K562 (cell line): Measurements from ENCODE around the gene GPN3. TPM values are rescaled to one million over a fixed set of nuclear protein-coding genes. Genes with fewer than 3 reads are reported as not detected.

ENCODE experiments used
- ATAC-seq: fragments of 200-7000 bp; cut with Tn5 transposase; 3 replicates; pipeline ENCODE4 v1.9.1; 2020; ENCODE audit warnings: moderate library complexity
- BruUV-seq: library from RNA; stranded (reverse); fragments of 400-500 nt; replicated peaks from 2 replicates; lab custom pipeline; 2021; lab: Mats Ljungman, UMichigan
- CTCF ChIA-PET: fragments of 300-600 bp; formaldehyde crosslinking; extraction: SDS; loops from one replicate; lab custom pipeline; 2021; ENCODE audit warnings: low intra/inter-chr PET ratio; lab: Yijun Ruan, JAX
- POLR2A ChIA-PET: fragments of 300-600, 350-650 bp; sonication (Branson Sonifier 250); formaldehyde crosslinking; extraction: SDS; loops from one replicate; lab custom pipeline; 2021; ENCODE audit warnings: antibody characterized with exemption, inconsistent platforms; lab: Yijun Ruan, JAX
- DNase-seq, 4 experiments: peaks; one replicate each; pipeline versions ENCODE4 v3.0.0 to v3.0.0-alpha.2; 2011 to 2018; ENCODE audit warnings: low spot score in 3 of 4, mixed read lengths in 3 of 4; ENCODE audit errors: extremely low read depth in 1 of 4
- FAIRE-seq: peaks from 2 replicates; lab custom pipeline; 2011; peaks lifted over from hg19 to GRCh38; lab: Jason Lieb, UNC
- H2AFZ ChIP-seq: 2 replicates; pipeline ENCODE4 v1.6.0; 2011; ENCODE audit warnings: low read depth, low read length, control low read depth, inconsistent platforms
- H3K27ac ChIP-seq: fragments of 200-600 bp; 3 replicates; pipeline ENCODE4 v1.8.0; 2011; ENCODE audit warnings: low read depth, mild to moderate bottlenecking, control low read depth, inconsistent platforms, low read length, moderate library complexity, mixed read lengths; ENCODE audit errors: extremely low read depth
- H3K27me3 ChIP-seq, 2 experiments: fragments of 300-600 bp in 1 of 2; 2 replicates in 1 of 2; 3 replicates in 1 of 2; pipeline versions ENCODE4 v1.6.0 to v1.8.0; 2011; ENCODE audit warnings: inconsistent platforms in 2 of 2, low read length in 2 of 2, mild to moderate bottlenecking in 1 of 2, mixed read lengths in 1 of 2, moderate library complexity in 1 of 2; ENCODE audit not compliant: control insufficient read depth in 2 of 2, insufficient read depth in 2 of 2
- H3K36me3 ChIP-seq: fragments of 300-600 bp; 3 replicates; pipeline ENCODE4 v1.8.0; 2011; ENCODE audit warnings: mild to moderate bottlenecking, low read length, inconsistent platforms; ENCODE audit not compliant: control insufficient read depth, insufficient read depth
- H3K4me1 ChIP-seq, 2 experiments: fragments of 200-600 bp in 1 of 2; replicated peaks in 1 of 2; 2 replicates in 1 of 2; 3 replicates in 1 of 2; pipeline versions ENCODE4 v1.5.1 to v1.8.0; 2011; ENCODE audit warnings: inconsistent platforms in 2 of 2, low read length in 2 of 2, mild to moderate bottlenecking in 1 of 2, mixed read lengths in 1 of 2, moderate library complexity in 1 of 2; ENCODE audit not compliant: control insufficient read depth in 2 of 2, insufficient read depth in 2 of 2
- H3K4me2 ChIP-seq: 2 replicates; pipeline ENCODE4 v1.6.1; 2011; ENCODE audit warnings: low read length, control low read depth, inconsistent platforms, mixed read lengths; ENCODE audit not compliant: insufficient read depth
- H3K4me3 ChIP-seq: fragments of 200-600 bp; sonication (generic), shearing (Covaris generic); 2 replicates; pipeline ENCODE4 v1.5.1; 2016; ENCODE audit warnings: control low read depth, inconsistent platforms
- H3K79me2 ChIP-seq: fragments of 200-600 bp; 3 replicates; pipeline ENCODE4 v1.8.0; 2011; ENCODE audit warnings: low read length, inconsistent platforms; ENCODE audit not compliant: control insufficient read depth, insufficient read depth
- H3K9ac ChIP-seq, 2 experiments: 2 replicates each; pipeline versions ENCODE4 v1.6.0 to v1.6.1; 2011; ENCODE audit warnings: low read depth in 2 of 2, low read length in 2 of 2, control low read depth in 1 of 2, inconsistent platforms in 1 of 2, mild to moderate bottlenecking in 1 of 2, mixed read lengths in 1 of 2; ENCODE audit not compliant: insufficient read depth in 1 of 2
- H3K9me1 ChIP-seq: one replicate; pipeline ENCODE4 v1.6.0; 2011; ENCODE audit warnings: inconsistent platforms, mild to moderate bottlenecking, low read length, moderate library complexity; ENCODE audit not compliant: control insufficient read depth, insufficient read depth
- H3K9me3 ChIP-seq: replicated peaks from 2 replicates; pipeline ENCODE4 v1.5.1; 2011; ENCODE audit warnings: low read depth, low read length, inconsistent platforms; ENCODE audit not compliant: control insufficient read depth, insufficient read depth
- H4K20me1 ChIP-seq: replicated peaks from 2 replicates; pipeline ENCODE4 v1.6.1; 2011; ENCODE audit warnings: low read length, inconsistent platforms, mixed read lengths; ENCODE audit not compliant: control insufficient read depth, insufficient read depth
- CUX1 ChIP-seq: fragments of 200-800 bp; sonication (Bioruptor generic); IDR thresholded peaks from 2 replicates; pipeline ENCODE4 v1.6.1; 2016; ENCODE audit warnings: missing genetic modification characterization, missing compliant biosample characterization
- EHMT2 ChIP-seq: fragments of 450-650 bp; IDR thresholded peaks from 2 replicates; pipeline ENCODE4 v1.6.1; 2018; ENCODE audit warnings: antibody characterized with exemption
- GATAD2B ChIP-seq: fragments of 450-650 bp; IDR thresholded peaks from 2 replicates; pipeline ENCODE4 v1.6.1; 2017; ENCODE audit warnings: mild to moderate bottlenecking, borderline replicate concordance
- RUNX1 ChIP-seq: sonication (generic); IDR thresholded peaks from 2 replicates; pipeline ENCODE4 v1.6.1; 2016; ENCODE audit warnings: antibody characterized with exemption, low read depth
- SMAD1 ChIP-seq: fragments of 150-350 bp; IDR thresholded peaks from 2 replicates; pipeline ENCODE4 v1.6.1; 2014; ENCODE audit warnings: low read length, low read depth; ENCODE audit not compliant: partially characterized antibody
- SMARCE1 ChIP-seq: fragments of 450-650 bp; IDR thresholded peaks from 2 replicates; pipeline ENCODE4 v1.7.1; 2016; ENCODE audit warnings: mild to moderate bottlenecking
- TAF9B ChIP-seq: fragments of 450-650 bp; IDR thresholded peaks from 2 replicates; pipeline ENCODE4 v1.6.1; 2018; ENCODE audit warnings: mild to moderate bottlenecking; ENCODE audit not compliant: partially characterized antibody
- ZNF76 ChIP-seq: fragments of 250-450 bp; sonication (Bioruptor Pico); IDR thresholded peaks from 2 replicates; pipeline ENCODE4 v1.4.0; 2020; ENCODE audit warnings: mild to moderate bottlenecking, moderate library complexity, borderline replicate concordance
- ZNF778 ChIP-seq: fragments of 450-650 bp; formaldehyde crosslinking; IDR thresholded peaks from 2 replicates; pipeline ENCODE4 v1.4.0; 2020; ENCODE audit warnings: mild to moderate bottlenecking, moderate library complexity
- WGBS: fragments of 100-300 bp; shearing (Covaris generic); methylation state at CpG from one replicate; pipeline ENCODE4 v1.1.6; 2016; ENCODE audit warnings: low coverage, mixed read lengths; ENCODE audit not compliant: insufficient coverage; ENCODE audit errors: missing lambda C conversion rate; 5-methylcytosine and 5-hydroxymethylcytosine counted together
- in situ Hi-C: fragments of 300-500 bp; cut with MboI; formaldehyde crosslinking; loops from 4 replicates; pipeline ENCODE4 v1.15.0; 2018; ENCODE audit warnings: inconsistent platforms, mixed read lengths
- intact Hi-C: fragments of 100-400 bp; cut with micrococcal nuclease; formaldehyde crosslinking; loops from 2 replicates; pipeline ENCODE4 v1.14.2; 2022
- polyA plus RNA-seq, 8 experiments: library from polyadenylated mRNA; depleted of rRNA in 4 of 8; stranded (reverse) in 5 of 8; unstranded in 3 of 8; fragments of >200 nt; fragmentation: Nextera tagmentation in 2 of 8; fragmentation: Illumina TruSeq in 1 of 8; extraction: Ambion mirVana in 2 of 8; extraction: Trizol in 1 of 8; gene quantifications; 2 replicates each; pipeline versions ENCODE4 v1.2.1 to v1.2.3, GENCODE V29; 2011 to 2014; ENCODE audit warnings: inconsistent platforms in 1 of 8, missing spikeins in 1 of 8
- total RNA-seq, 7 experiments: library from RNA; depleted of rRNA in 6 of 7; stranded (reverse); fragments of >200 nt in 6 of 7; fragmentation: Illumina TruSeq in 2 of 7; extraction: Trizol in 2 of 7; gene quantifications; 2 replicates each; pipeline versions ENCODE4 v1.2.1 to v1.2.3, GENCODE V29; 2011 to 2021; ENCODE audit warnings: low replicate concordance in 1 of 7
- TF ChIP-seq, protein P1 (sequence below): fragments of 250-450 bp; sonication (Bioruptor Pico); IDR thresholded peaks from 2 replicates; pipeline ENCODE4 v1.5.0; 2021; ENCODE audit warnings: mild to moderate bottlenecking, moderate library complexity

Gene GPN3
- total and polyA plus RNA-seq, 9 of the 15 experiments (the other 6 are each of a cell fraction or from before 2014, with no cell fraction given) = 35.8 to 123 (median 64.2) TPM

GRCh38 chr12:110431957-110432587 lies 36.0 kb downstream of the GPN3 start:
- Histone ChIP-seq H3K4me2 (no peak overlapping the region), H3K9me3 (no peaks in the 10 kb centered on the region), H3K9me1 (no peaks in the 10 kb centered on the region), H3K4me1 (peaks cover 0 to 11% of the 10 kb centered on the region in 2 experiments; a peak in 2 of 5 replicates), H3K27me3 (no peaks in the 10 kb centered on the region), H3K27ac (peak overlapping the region; percentile 40; the same call in 1 of the 3 replicates), H3K79me2 (no peaks in the 10 kb centered on the region), H2AFZ (no peak overlapping the region), H3K4me3 (no peak overlapping the region), H3K36me3 (peaks cover 19% of the 10 kb centered on the region; the same call in 2 of the 3 replicates), H3K9ac (peak overlapping the region in 1 of 2 experiments; percentile 81; a peak in 1 of 4 replicates), H4K20me1 (no peaks in the 10 kb centered on the region)
- in situ Hi-C loops (loop anchor here (5.0 kb wide), 1 partner anchor 65 kb away; no protein-coding TSS in a partner anchor), intact Hi-C loops (loop anchor here (1.0 to 5.0 kb wide), 3 partner anchors 45 to 332 kb away; no protein-coding TSS in a partner anchor)
- CTCF ChIA-PET = interaction anchor here (0.6 to 1.6 kb wide), 3 partner anchors 77 to 332 kb away, joined by 4 to 11 read pairs (median 7); no protein-coding TSS in a partner anchor
- POLR2A ChIA-PET = interaction anchor here (0.6 to 1.8 kb wide), 16 partner anchors 11 to 1343 kb away, joined by 3 to 26 read pairs (median 5); partner anchors contain the start of genes ANAPC7, ARPC3 and ATP2A2
- no peak for FAIRE-seq
- DNase-seq = no peak
- 56% methylated on average over 12 of the region's 12 CpGs for WGBS
- BruUV-seq = no TSS peak
- ATAC-seq = no peak
- TF ChIP-seq ZNF778 (CRISPR knock-in tag) (no peak), EHMT2 (no peak), ZNF76 (CRISPR knock-in tag) (no peak), CUX1 (CRISPR knock-in tag) (peak; percentile 98), GATAD2B (peak; percentile 70; the same call in 1 of the 2 replicates), SMARCE1 (no peak), RUNX1 (no peak), TAF9B (peak; percentile 17), SMAD1 (no peak)
- TF ChIP-seq, protein P1, sequence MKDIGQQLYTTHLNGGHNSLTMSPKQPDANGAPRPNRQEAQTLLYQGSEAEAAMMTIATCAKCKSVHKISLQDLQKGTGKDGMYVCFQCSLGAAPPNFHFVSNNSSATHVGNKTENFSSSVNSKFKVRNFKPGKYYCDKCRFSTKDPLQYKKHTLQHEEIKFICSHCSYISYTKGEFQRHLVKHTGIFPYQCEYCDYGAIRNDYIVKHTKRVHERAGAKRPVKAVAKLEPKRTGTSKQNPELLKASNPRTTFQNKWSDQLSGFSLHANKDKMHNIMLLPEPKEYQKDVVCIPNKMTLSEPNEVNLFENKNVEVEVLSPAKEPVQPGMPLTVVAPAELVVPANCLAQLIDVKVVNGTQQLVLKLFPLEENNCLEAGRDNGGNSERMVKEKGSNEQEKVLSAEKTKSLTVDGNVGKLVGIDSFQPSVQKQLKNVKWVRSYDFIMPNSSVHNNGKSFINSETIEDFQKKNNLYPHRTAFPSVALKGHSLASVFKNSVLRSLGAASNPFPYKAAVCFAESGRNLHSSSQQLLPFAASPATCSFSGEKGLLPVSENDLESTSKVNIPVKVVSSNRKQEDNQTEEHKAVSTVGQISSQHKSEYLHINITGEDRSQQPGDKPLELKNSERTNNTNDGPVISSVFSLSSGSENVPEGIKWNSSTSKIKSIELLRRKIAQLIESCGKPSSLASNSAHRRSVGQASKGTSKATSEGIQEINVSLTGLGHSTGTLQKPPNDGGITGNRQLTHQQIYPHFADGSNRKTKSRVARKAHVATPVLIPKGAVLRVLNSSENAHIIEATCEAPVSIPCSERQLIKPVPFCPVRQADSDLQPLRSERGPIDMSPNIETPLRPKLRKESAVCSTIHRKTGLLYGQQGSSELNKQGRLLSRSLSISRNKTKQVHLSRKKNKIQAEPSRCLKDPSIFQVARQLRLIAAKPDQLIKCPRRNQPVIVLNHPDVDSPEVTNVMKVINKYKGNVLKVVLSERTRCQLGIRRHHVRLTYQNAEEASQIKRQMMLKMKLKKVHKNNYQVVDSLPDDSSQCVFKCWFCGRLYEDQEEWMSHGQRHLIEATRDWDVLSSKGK (CRISPR knock-in tag) = no peak
